Bronchial epithelial cell (primary cell): Measurements from ENCODE around the gene DMD. TPM values are rescaled to one million over a fixed set of nuclear protein-coding genes. Genes with fewer than 3 reads are reported as not detected.
"Not testable (repeated sequence)": the region's sequence is repeated elsewhere in the genome, so short reads cannot be mapped to it uniquely, and the experiment has no call there.

Experiments
- DNase-seq: peaks from one replicate; pipeline ENCODE4 v3.0.0-alpha.2; 2010; ENCODE audit warnings: low read depth
- FAIRE-seq: peaks from 2 replicates; lab custom pipeline; 2011; peaks lifted over from hg19 to GRCh38; lab: Jason Lieb, UNC
- H3K27me3 ChIP-seq: 2 replicates; pipeline ENCODE4 v1.5.1; 2011; ENCODE audit warnings: low read length; ENCODE audit not compliant: control insufficient read depth, insufficient read depth
- H3K36me3 ChIP-seq: 2 replicates; pipeline ENCODE4 v1.5.1; 2011; ENCODE audit warnings: low read length; ENCODE audit not compliant: control insufficient read depth, insufficient read depth
- H3K4me3 ChIP-seq: 2 replicates; pipeline ENCODE4 v1.5.1; 2011; ENCODE audit warnings: mild to moderate bottlenecking, low read depth, low read length, control low read depth
- CTCF ChIP-seq: IDR thresholded peaks from 2 replicates; pipeline ENCODE4 v1.5.1; 2011; ENCODE audit warnings: mild to moderate bottlenecking, moderate library complexity, low read length, control low read depth, inconsistent platforms; ENCODE audit not compliant: insufficient read depth, severe bottlenecking
- total RNA-seq: library from RNA; depleted of rRNA; stranded (reverse); fragments of >200 nt; gene quantifications from 2 replicates; pipeline ENCODE4 v1.2.1, GENCODE V29; 2014

Gene DMD
- total RNA-seq, 1 donor from 2014 or later: 4.5 TPM

- Histone ChIP-seq H3K4me3 (no peak overlapping the region), H3K36me3 (no peaks in the 10 kb centered on the region), H3K27me3 (no peaks in the 10 kb centered on the region)
- TF ChIP-seq CTCF: no peak
- no peak for FAIRE-seq
- no peak for DNase-seq
Observed at GRCh38 chrX:31471229-31471628, 1740.1 kb downstream of the DMD start.

- H3K4me3 ChIP-seq, H3K27me3 ChIP-seq, FAIRE-seq, H3K36me3 ChIP-seq, DNase-seq: not testable (repeated sequence)
Observed at GRCh38 chrX:31470753-31471152, 1740.6 kb downstream of the DMD start.

- Histone ChIP-seq H3K4me3 (no peak overlapping the region), H3K27me3 (no peaks in the 10 kb centered on the region), H3K36me3 (no peaks in the 10 kb centered on the region)
- DNase-seq: no peak
- no peak for FAIRE-seq
- TF ChIP-seq CTCF: no peak
Observed at GRCh38 chrX:31464306-31464915, 1746.9 kb downstream of the DMD start.

- no peak for TF ChIP-seq CTCF
- FAIRE-seq (no peak), DNase-seq (peak; percentile 65)
- Histone ChIP-seq H3K36me3 (no peaks in the 10 kb centered on the region), H3K4me3 (no peak overlapping the region), H3K27me3 (no peaks in the 10 kb centered on the region)
Observed at GRCh38 chrX:31461266-31461665, 1750.1 kb downstream of the DMD start.

- FAIRE-seq (no peak), DNase-seq (peak; percentile 68)
- no peak for TF ChIP-seq CTCF
- Histone ChIP-seq H3K36me3 (no peaks in the 10 kb centered on the region), H3K4me3 (no peak overlapping the region), H3K27me3 (no peaks in the 10 kb centered on the region)
Observed at GRCh38 chrX:31459361-31459760, 1752.0 kb downstream of the DMD start.

GRCh38 chrX:31449965-31450364 lies 1761.4 kb downstream of the DMD start:
- peak; percentile 58 for DNase-seq
- no peaks in the 10 kb centered on the region for H3K27me3 ChIP-seq
- no peak for FAIRE-seq
- no peak for TF ChIP-seq CTCF
- H3K4me3 ChIP-seq: no peak overlapping the region
- H3K36me3 ChIP-seq: no peaks in the 10 kb centered on the region
